Measurements from ENCODE around the gene KCNC3. TPM values are rescaled to one million over a fixed set of nuclear protein-coding genes. Genes with fewer than 3 reads are reported as not detected.

Gene KCNC3
- total and polyA plus RNA-seq, 9 donors: 0.13 to 1.9 (median 0.96) TPM

GRCh38 chr19:50327461-50328223 is 1.5 kb downstream of the KCNC3 start:
- no peaks in the 10 kb centered on the region for H3K9me3 ChIP-seq (replicated peaks; ENCODE audit: control insufficient read depth, low read depth, low read length)
- peaks cover 64% of the 10 kb centered on the region for H3K27me3 ChIP-seq (ENCODE audit: control insufficient read depth, insufficient read depth, low read length)
- no peak overlapping the region for H3K27ac ChIP-seq (ENCODE audit: low read length)
- H3K36me3 ChIP-seq (ENCODE audit: control insufficient read depth, insufficient read depth, low read length): no peaks in the 10 kb centered on the region
- H3K4me3 ChIP-seq (ENCODE audit: low read length): no peak overlapping the region
- peaks cover 37% of the 10 kb centered on the region for H3K4me1 ChIP-seq (ENCODE audit: control insufficient read depth, insufficient read depth, low read length)
- 12% methylated on average over 18 of the region's 20 CpGs for WGBS (ENCODE audit: insufficient coverage)
- no peak for DNase-seq

- Histone ChIP-seq H3K36me3 (ENCODE audit: control insufficient read depth, insufficient read depth, low read length) (no peaks in the 10 kb centered on the region), H3K9me3 (replicated peaks; ENCODE audit: control insufficient read depth, low read depth, low read length) (no peaks in the 10 kb centered on the region), H3K4me1 (ENCODE audit: control insufficient read depth, insufficient read depth, low read length) (peaks cover 35% of the 10 kb centered on the region), H3K27ac (ENCODE audit: low read length) (no peak overlapping the region), H3K27me3 (ENCODE audit: control insufficient read depth, insufficient read depth, low read length) (peaks cover 58% of the 10 kb centered on the region), H3K4me3 (ENCODE audit: low read length) (no peak overlapping the region)
- WGBS (ENCODE audit: insufficient coverage): 36% methylated on average over 4 of the region's 4 CpGs
- DNase-seq: no peak
Measured at GRCh38 chr19:50327013-50327412, 2.2 kb downstream of the KCNC3 start.

- DNase-seq: no peak
- Histone ChIP-seq H3K4me1 (ENCODE audit: control insufficient read depth, insufficient read depth, low read length) (peaks cover 32% of the 10 kb centered on the region), H3K27me3 (ENCODE audit: control insufficient read depth, insufficient read depth, low read length) (peaks cover 50% of the 10 kb centered on the region), H3K4me3 (ENCODE audit: low read length) (no peak overlapping the region), H3K27ac (ENCODE audit: low read length) (no peak overlapping the region), H3K9me3 (replicated peaks; ENCODE audit: control insufficient read depth, low read depth, low read length) (no peaks in the 10 kb centered on the region), H3K36me3 (ENCODE audit: control insufficient read depth, insufficient read depth, low read length) (no peaks in the 10 kb centered on the region)
- WGBS (ENCODE audit: insufficient coverage): 4% methylated on average over 8 of the region's 26 CpGs
Measured at GRCh38 chr19:50326101-50326664, 3.0 kb downstream of the KCNC3 start.

- DNase-seq: peak; percentile 69
- Histone ChIP-seq H3K36me3 (ENCODE audit: control insufficient read depth, insufficient read depth, low read length) (no peaks in the 10 kb centered on the region), H3K27ac (ENCODE audit: low read length) (no peak overlapping the region), H3K4me1 (ENCODE audit: control insufficient read depth, insufficient read depth, low read length) (peaks cover 28% of the 10 kb centered on the region), H3K9me3 (replicated peaks; ENCODE audit: control insufficient read depth, low read depth, low read length) (no peaks in the 10 kb centered on the region), H3K4me3 (ENCODE audit: low read length) (no peak overlapping the region), H3K27me3 (ENCODE audit: control insufficient read depth, insufficient read depth, low read length) (peaks cover 43% of the 10 kb centered on the region)
- under 1% methylated on average over 37 of the region's 48 CpGs for WGBS (ENCODE audit: insufficient coverage)
Measured at GRCh38 chr19:50325310-50326100, 3.7 kb downstream of the KCNC3 start.

GRCh38 chr19:50324331-50324730 is 4.8 kb downstream of the KCNC3 start:
- WGBS (ENCODE audit: insufficient coverage): 61% methylated on average over 11 of the region's 11 CpGs
- no peaks in the 10 kb centered on the region for H3K36me3 ChIP-seq (ENCODE audit: control insufficient read depth, insufficient read depth, low read length)
- peaks cover 17% of the 10 kb centered on the region for H3K4me1 ChIP-seq (ENCODE audit: control insufficient read depth, insufficient read depth, low read length)
- H3K4me3 ChIP-seq (ENCODE audit: low read length): no peak overlapping the region
- H3K9me3 ChIP-seq (replicated peaks; ENCODE audit: control insufficient read depth, low read depth, low read length): no peaks in the 10 kb centered on the region
- peaks cover 31% of the 10 kb centered on the region for H3K27me3 ChIP-seq (ENCODE audit: control insufficient read depth, insufficient read depth, low read length)
- DNase-seq: no peak
- H3K27ac ChIP-seq (ENCODE audit: low read length): no peak overlapping the region

- Histone ChIP-seq H3K27me3 (ENCODE audit: control insufficient read depth, insufficient read depth, low read length) (peaks cover 28% of the 10 kb centered on the region), H3K9me3 (replicated peaks; ENCODE audit: control insufficient read depth, low read depth, low read length) (no peaks in the 10 kb centered on the region), H3K4me1 (ENCODE audit: control insufficient read depth, insufficient read depth, low read length) (peaks cover 15% of the 10 kb centered on the region), H3K4me3 (ENCODE audit: low read length) (no peak overlapping the region), H3K36me3 (ENCODE audit: control insufficient read depth, insufficient read depth, low read length) (no peaks in the 10 kb centered on the region), H3K27ac (ENCODE audit: low read length) (no peak overlapping the region)
- DNase-seq: no peak
- 89% methylated on average over 11 of the region's 12 CpGs for WGBS (ENCODE audit: insufficient coverage)
Measured at GRCh38 chr19:50323782-50324133, 5.4 kb downstream of the KCNC3 start.

GRCh38 chr19:50322931-50323781 is 6.0 kb downstream of the KCNC3 start:
- 92% methylated on average over 40 of the region's 55 CpGs for WGBS (ENCODE audit: insufficient coverage)
- H3K36me3 ChIP-seq (ENCODE audit: control insufficient read depth, insufficient read depth, low read length): no peaks in the 10 kb centered on the region
- H3K4me3 ChIP-seq (ENCODE audit: low read length): no peak overlapping the region
- peaks cover 24% of the 10 kb centered on the region for H3K27me3 ChIP-seq (ENCODE audit: control insufficient read depth, insufficient read depth, low read length)
- H3K9me3 ChIP-seq (replicated peaks; ENCODE audit: control insufficient read depth, low read depth, low read length): no peaks in the 10 kb centered on the region
- H3K27ac ChIP-seq (ENCODE audit: low read length): no peak overlapping the region
- H3K4me1 ChIP-seq (ENCODE audit: control insufficient read depth, insufficient read depth, low read length): peaks cover 12% of the 10 kb centered on the region
- no peak for DNase-seq

- H3K27me3 ChIP-seq (ENCODE audit: control insufficient read depth, insufficient read depth, low read length): peaks cover 23% of the 10 kb centered on the region
- WGBS (ENCODE audit: insufficient coverage): 81% methylated on average over 9 of the region's 12 CpGs
Measured at GRCh38 chr19:50322234-50322633, 6.9 kb downstream of the KCNC3 start.

GRCh38 chr19:50321831-50322230 is 7.3 kb downstream of the KCNC3 start:
- DNase-seq: no peak
- no peak overlapping the region for H3K4me3 ChIP-seq (ENCODE audit: low read length)
- H3K9me3 ChIP-seq (replicated peaks; ENCODE audit: control insufficient read depth, low read depth, low read length): no peaks in the 10 kb centered on the region
- no peak overlapping the region for H3K27ac ChIP-seq (ENCODE audit: low read length)
- H3K27me3 ChIP-seq (ENCODE audit: control insufficient read depth, insufficient read depth, low read length): peaks cover 21% of the 10 kb centered on the region
- H3K4me1 ChIP-seq (ENCODE audit: control insufficient read depth, insufficient read depth, low read length): peaks cover 8% of the 10 kb centered on the region
- H3K36me3 ChIP-seq (ENCODE audit: control insufficient read depth, insufficient read depth, low read length): no peaks in the 10 kb centered on the region
- WGBS (ENCODE audit: insufficient coverage): 86% methylated on average over 4 of the region's 4 CpGs

More at GRCh38 chr19:50322234-50322633, 6.9 kb downstream of the KCNC3 start:
- DNase-seq: no peak
- Histone ChIP-seq H3K4me3 (ENCODE audit: low read length) (no peak overlapping the region), H3K4me1 (ENCODE audit: control insufficient read depth, insufficient read depth, low read length) (peaks cover 8% of the 10 kb centered on the region), H3K36me3 (ENCODE audit: control insufficient read depth, insufficient read depth, low read length) (no peaks in the 10 kb centered on the region), H3K27ac (ENCODE audit: low read length) (no peak overlapping the region), H3K9me3 (replicated peaks; ENCODE audit: control insufficient read depth, low read depth, low read length) (no peaks in the 10 kb centered on the region)

All from muscle of leg (tissue), 11 donors.